ENCODE data around the gene RPL41.

DNA sequence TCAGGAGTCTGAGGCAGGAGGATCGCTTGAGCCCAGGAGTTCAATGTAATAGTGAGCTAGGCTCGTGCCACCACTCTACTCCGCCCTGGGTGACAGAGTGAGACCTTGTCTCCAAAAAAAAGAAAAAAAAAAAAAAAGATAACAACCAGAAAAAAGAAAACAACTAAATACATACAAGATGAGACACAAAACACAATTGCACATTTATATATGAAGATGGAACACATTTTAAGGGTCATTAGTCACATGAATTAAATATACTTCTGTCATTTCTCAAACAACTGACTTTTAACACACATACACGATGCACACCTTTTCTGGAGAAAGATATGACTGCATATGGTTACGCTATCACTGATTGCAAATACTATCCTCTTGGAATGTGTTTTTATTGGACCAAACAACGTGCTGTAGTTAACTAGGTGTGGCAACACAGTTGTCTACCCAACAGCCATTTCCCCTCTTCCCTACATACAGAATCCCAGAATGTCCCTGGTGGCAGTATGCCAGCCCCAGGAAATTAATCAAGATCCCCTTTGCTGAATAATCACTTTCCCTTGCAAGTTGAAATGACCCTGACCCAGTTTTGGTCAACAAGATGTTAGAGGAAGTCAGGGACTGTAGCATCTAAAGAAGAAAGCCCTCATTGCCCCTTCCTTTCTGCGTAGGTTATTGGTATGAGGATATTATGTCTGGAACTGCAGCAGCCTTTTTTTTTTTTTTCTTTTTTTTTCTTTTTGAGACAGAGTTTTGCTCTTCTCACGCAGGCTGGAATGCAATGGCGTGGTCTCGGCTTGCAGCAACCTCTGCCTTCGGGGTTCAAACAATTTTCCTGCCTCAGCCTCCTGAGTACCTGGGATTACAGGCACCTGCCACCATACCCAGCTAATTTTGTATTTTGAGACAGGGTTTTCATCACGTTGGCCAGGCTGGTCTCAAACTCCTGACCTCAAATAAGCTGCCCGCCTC is 30.3 kb downstream of the RPL41 start:
- TF ChIP-seq, protein P1, sequence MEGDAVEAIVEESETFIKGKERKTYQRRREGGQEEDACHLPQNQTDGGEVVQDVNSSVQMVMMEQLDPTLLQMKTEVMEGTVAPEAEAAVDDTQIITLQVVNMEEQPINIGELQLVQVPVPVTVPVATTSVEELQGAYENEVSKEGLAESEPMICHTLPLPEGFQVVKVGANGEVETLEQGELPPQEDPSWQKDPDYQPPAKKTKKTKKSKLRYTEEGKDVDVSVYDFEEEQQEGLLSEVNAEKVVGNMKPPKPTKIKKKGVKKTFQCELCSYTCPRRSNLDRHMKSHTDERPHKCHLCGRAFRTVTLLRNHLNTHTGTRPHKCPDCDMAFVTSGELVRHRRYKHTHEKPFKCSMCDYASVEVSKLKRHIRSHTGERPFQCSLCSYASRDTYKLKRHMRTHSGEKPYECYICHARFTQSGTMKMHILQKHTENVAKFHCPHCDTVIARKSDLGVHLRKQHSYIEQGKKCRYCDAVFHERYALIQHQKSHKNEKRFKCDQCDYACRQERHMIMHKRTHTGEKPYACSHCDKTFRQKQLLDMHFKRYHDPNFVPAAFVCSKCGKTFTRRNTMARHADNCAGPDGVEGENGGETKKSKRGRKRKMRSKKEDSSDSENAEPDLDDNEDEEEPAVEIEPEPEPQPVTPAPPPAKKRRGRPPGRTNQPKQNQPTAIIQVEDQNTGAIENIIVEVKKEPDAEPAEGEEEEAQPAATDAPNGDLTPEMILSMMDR (IDR thresholded peaks at IDR 0.05), result no peak
- peak in 1 of 3 donors; percentile 37 for TF ChIP-seq POLR2AphosphoS5 (IDR thresholded peaks at IDR 0.05)
